K562 (cell line): Measurements from ENCODE around the gene MAGEL2. TPM values are rescaled to one million over a fixed set of nuclear protein-coding genes. Genes with fewer than 3 reads are reported as not detected.

Experiments used
- ATAC-seq: fragments of 200-7000 bp; cut with Tn5 transposase; 3 replicates; pipeline ENCODE4 v1.9.1; 2020; ENCODE audit warnings: moderate library complexity
- BruUV-seq: library from RNA; stranded (reverse); fragments of 400-500 nt; replicated peaks from 2 replicates; lab custom pipeline; 2021; lab: Mats Ljungman, UMichigan
- CTCF ChIA-PET: fragments of 300-600 bp; formaldehyde crosslinking; extraction: SDS; loops from one replicate; lab custom pipeline; 2021; ENCODE audit warnings: low intra/inter-chr PET ratio; lab: Yijun Ruan, JAX
- POLR2A ChIA-PET: fragments of 300-600, 350-650 bp; sonication (Branson Sonifier 250); formaldehyde crosslinking; extraction: SDS; loops from one replicate; lab custom pipeline; 2021; ENCODE audit warnings: antibody characterized with exemption, inconsistent platforms; lab: Yijun Ruan, JAX
- DNase-seq, 4 experiments: peaks; one replicate each; pipeline versions ENCODE4 v3.0.0 to v3.0.0-alpha.2; 2011 to 2018; ENCODE audit warnings: low spot score in 3 of 4, mixed read lengths in 3 of 4; ENCODE audit errors: extremely low read depth in 1 of 4
- FAIRE-seq: peaks from 2 replicates; lab custom pipeline; 2011; peaks lifted over from hg19 to GRCh38; lab: Jason Lieb, UNC
- H2AFZ ChIP-seq: 2 replicates; pipeline ENCODE4 v1.6.0; 2011; ENCODE audit warnings: low read depth, low read length, control low read depth, inconsistent platforms
- H3K27ac ChIP-seq: fragments of 200-600 bp; 3 replicates; pipeline ENCODE4 v1.8.0; 2011; ENCODE audit warnings: low read depth, mild to moderate bottlenecking, control low read depth, inconsistent platforms, low read length, moderate library complexity, mixed read lengths; ENCODE audit errors: extremely low read depth
- H3K27me3 ChIP-seq, 2 experiments: fragments of 300-600 bp in 1 of 2; 2 replicates in 1 of 2; 3 replicates in 1 of 2; pipeline versions ENCODE4 v1.6.0 to v1.8.0; 2011; ENCODE audit warnings: inconsistent platforms in 2 of 2, low read length in 2 of 2, mild to moderate bottlenecking in 1 of 2, mixed read lengths in 1 of 2, moderate library complexity in 1 of 2; ENCODE audit not compliant: control insufficient read depth in 2 of 2, insufficient read depth in 2 of 2
- H3K36me3 ChIP-seq: fragments of 300-600 bp; 3 replicates; pipeline ENCODE4 v1.8.0; 2011; ENCODE audit warnings: mild to moderate bottlenecking, low read length, inconsistent platforms; ENCODE audit not compliant: control insufficient read depth, insufficient read depth
- H3K4me1 ChIP-seq, 2 experiments: fragments of 200-600 bp in 1 of 2; replicated peaks in 1 of 2; 2 replicates in 1 of 2; 3 replicates in 1 of 2; pipeline versions ENCODE4 v1.5.1 to v1.8.0; 2011; ENCODE audit warnings: inconsistent platforms in 2 of 2, low read length in 2 of 2, mild to moderate bottlenecking in 1 of 2, mixed read lengths in 1 of 2, moderate library complexity in 1 of 2; ENCODE audit not compliant: control insufficient read depth in 2 of 2, insufficient read depth in 2 of 2
- H3K4me2 ChIP-seq: 2 replicates; pipeline ENCODE4 v1.6.1; 2011; ENCODE audit warnings: low read length, control low read depth, inconsistent platforms, mixed read lengths; ENCODE audit not compliant: insufficient read depth
- H3K4me3 ChIP-seq: fragments of 200-600 bp; sonication (generic), shearing (Covaris generic); 2 replicates; pipeline ENCODE4 v1.5.1; 2016; ENCODE audit warnings: control low read depth, inconsistent platforms
- H3K79me2 ChIP-seq: fragments of 200-600 bp; 3 replicates; pipeline ENCODE4 v1.8.0; 2011; ENCODE audit warnings: low read length, inconsistent platforms; ENCODE audit not compliant: control insufficient read depth, insufficient read depth
- H3K9ac ChIP-seq, 2 experiments: 2 replicates each; pipeline versions ENCODE4 v1.6.0 to v1.6.1; 2011; ENCODE audit warnings: low read depth in 2 of 2, low read length in 2 of 2, control low read depth in 1 of 2, inconsistent platforms in 1 of 2, mild to moderate bottlenecking in 1 of 2, mixed read lengths in 1 of 2; ENCODE audit not compliant: insufficient read depth in 1 of 2
- H3K9me1 ChIP-seq: one replicate; pipeline ENCODE4 v1.6.0; 2011; ENCODE audit warnings: inconsistent platforms, mild to moderate bottlenecking, low read length, moderate library complexity; ENCODE audit not compliant: control insufficient read depth, insufficient read depth
- H3K9me3 ChIP-seq: replicated peaks from 2 replicates; pipeline ENCODE4 v1.5.1; 2011; ENCODE audit warnings: low read depth, low read length, inconsistent platforms; ENCODE audit not compliant: control insufficient read depth, insufficient read depth
- H4K20me1 ChIP-seq: replicated peaks from 2 replicates; pipeline ENCODE4 v1.6.1; 2011; ENCODE audit warnings: low read length, inconsistent platforms, mixed read lengths; ENCODE audit not compliant: control insufficient read depth, insufficient read depth
- CBX3 ChIP-seq, 2 experiments: IDR thresholded peaks; 1 replicate in 1 of 2; 2 replicates in 1 of 2; pipeline ENCODE4 v1.6.1; 2012; ENCODE audit warnings: inconsistent platforms in 2 of 2, low read length in 2 of 2, borderline replicate concordance in 1 of 2, control low read depth in 1 of 2
- FOXJ3 ChIP-seq: sonication (generic); formaldehyde crosslinking; IDR thresholded peaks from 2 replicates; pipeline ENCODE4 v1.4.0; 2020; ENCODE audit warnings: mild to moderate bottlenecking, missing genetic modification reagents
- ID3 ChIP-seq, 2 experiments: fragments of 250-450 bp in 1 of 2; fragments of 450-650 bp in 1 of 2; sonication (Bioruptor Pico) in 1 of 2; IDR thresholded peaks; 2 replicates each; pipeline versions ENCODE4 v1.6.1 to v1.8.0; 2016 to 2021; ENCODE audit warnings: mild to moderate bottlenecking in 2 of 2, moderate library complexity in 2 of 2, missing compliant biosample characterization in 1 of 2, missing genetic modification characterization in 1 of 2
- ILK ChIP-seq: fragments of 450-650 bp; IDR thresholded peaks from 2 replicates; pipeline ENCODE4 v1.6.1; 2016; ENCODE audit warnings: missing genetic modification characterization, low read depth, mild to moderate bottlenecking, missing compliant biosample characterization, moderate library complexity, borderline replicate concordance
- PHB2 ChIP-seq: fragments of 450-650 bp; IDR thresholded peaks from 2 replicates; pipeline ENCODE4 v1.6.1; 2017; ENCODE audit warnings: low read depth
- PRDM10 ChIP-seq: fragments of 450-650 bp; IDR thresholded peaks from 2 replicates; pipeline ENCODE4 v1.6.1; 2018; ENCODE audit not compliant: partially characterized antibody
- VEZF1 ChIP-seq: fragments of 200-800 bp; sonication (Bioruptor generic); IDR thresholded peaks from 2 replicates; pipeline ENCODE4 v1.6.1; 2017; ENCODE audit warnings: missing genetic modification characterization, missing compliant biosample characterization
- ZNF347 ChIP-seq: fragments of 450-650 bp; formaldehyde crosslinking; IDR thresholded peaks from 2 replicates; pipeline ENCODE4 v1.4.0; 2020; ENCODE audit warnings: low read depth, mild to moderate bottlenecking, moderate library complexity
- WGBS: fragments of 100-300 bp; shearing (Covaris generic); methylation state at CpG from one replicate; pipeline ENCODE4 v1.1.6; 2016; ENCODE audit warnings: low coverage, mixed read lengths; ENCODE audit not compliant: insufficient coverage; ENCODE audit errors: missing lambda C conversion rate; 5-methylcytosine and 5-hydroxymethylcytosine counted together
- in situ Hi-C: fragments of 300-500 bp; cut with MboI; formaldehyde crosslinking; loops from 4 replicates; pipeline ENCODE4 v1.15.0; 2018; ENCODE audit warnings: inconsistent platforms, mixed read lengths
- intact Hi-C: fragments of 100-400 bp; cut with micrococcal nuclease; formaldehyde crosslinking; loops from 2 replicates; pipeline ENCODE4 v1.14.2; 2022
- polyA plus RNA-seq, 8 experiments: library from polyadenylated mRNA; depleted of rRNA in 4 of 8; stranded (reverse) in 5 of 8; unstranded in 3 of 8; fragments of >200 nt; fragmentation: Nextera tagmentation in 2 of 8; fragmentation: Illumina TruSeq in 1 of 8; extraction: Ambion mirVana in 2 of 8; extraction: Trizol in 1 of 8; gene quantifications; 2 replicates each; pipeline versions ENCODE4 v1.2.1 to v1.2.3, GENCODE V29; 2011 to 2014; ENCODE audit warnings: inconsistent platforms in 1 of 8, missing spikeins in 1 of 8
- total RNA-seq, 7 experiments: library from RNA; depleted of rRNA in 6 of 7; stranded (reverse); fragments of >200 nt in 6 of 7; fragmentation: Illumina TruSeq in 2 of 7; extraction: Trizol in 2 of 7; gene quantifications; 2 replicates each; pipeline versions ENCODE4 v1.2.1 to v1.2.3, GENCODE V29; 2011 to 2021; ENCODE audit warnings: low replicate concordance in 1 of 7

The MAGEL2 gene
- total and polyA plus RNA-seq, 9 of the 15 experiments (the other 6 are each of a cell fraction or from before 2014, with no cell fraction given) = not detected

- TF ChIP-seq FOXJ3 (CRISPR knock-in tag) (no peak), VEZF1 (CRISPR knock-in tag) (no peak), ZNF347 (CRISPR knock-in tag) (no peak)
These were observed 1.4 kb upstream of the MAGEL2 start (continued) for GRCh38 chr15:23648920-23649515.

- in situ Hi-C loops = loop anchor here (10.0 kb wide), 1 partner anchor 218 kb away; no protein-coding TSS in a partner anchor
- no peak overlapping the region for H2AFZ ChIP-seq
- H3K9ac ChIP-seq = no peak overlapping the region
- WGBS = 7% methylated on average over 3 of the region's 17 CpGs
- intact Hi-C loops = loop anchor here (10.0 kb wide), 1 partner anchor 1858 kb away; no protein-coding TSS in a partner anchor
- ChIA-PET CTCF (interaction anchor here (0.6 kb wide), 1 partner anchor 208 kb away, joined by 4 read pairs; no protein-coding TSS in a partner anchor), POLR2A (no interaction called here)
- FAIRE-seq (no peak), DNase-seq (no peak), ATAC-seq (no peak)
- no peaks in the 10 kb centered on the region for H3K79me2 ChIP-seq
- BruUV-seq = no TSS peak
- no peaks in the 10 kb centered on the region for H4K20me1 ChIP-seq
- H3K4me3 ChIP-seq = no peak overlapping the region
- no peaks in the 10 kb centered on the region for H3K9me3 ChIP-seq
- H3K4me2 ChIP-seq = no peak overlapping the region
- H3K27ac ChIP-seq = no peak overlapping the region
- no peaks in the 10 kb centered on the region for H3K36me3 ChIP-seq
- peaks cover 0 to 15% of the 10 kb centered on the region in 2 experiments; a peak in 2 of 5 replicates for H3K4me1 ChIP-seq
- H3K9me1 ChIP-seq = no peaks in the 10 kb centered on the region
- peaks cover 0 to 28% of the 10 kb centered on the region in 2 experiments; a peak in 2 of 5 replicates for H3K27me3 ChIP-seq
- TF ChIP-seq PHB2 = no peak
- no peak for TF ChIP-seq ID3 (CRISPR knock-in tag; IDR thresholded peaks at IDR 0.05)
- TF ChIP-seq ID3 (tag; IDR thresholded peaks at IDR 0.05) = no peak
- no peak for TF ChIP-seq PRDM10
- TF ChIP-seq ILK (tag) = no peak
- no peak for TF ChIP-seq CBX3 (IDR thresholded peaks at IDR 0.05; ENCODE audit: borderline replicate concordance in 1 of 2, low read length in 2 of 2)
These were observed 719 bp downstream of the MAGEL2 start for GRCh38 chr15:23647001-23647295.
